Fibroblast of lung (primary cell): ENCODE results near the gene FMNL2.

Source experiments
- CTCF ChIP-seq, 2 donors: IDR thresholded peaks in 1 of 2; conservative IDR thresholded peaks in 1 of 2; 1 replicate in 1 of 2; 2 replicates in 1 of 2; pipeline ENCODE4 v1.5.1; 2011 to 2012; ENCODE audit warnings: low read length in 2 of 2, control low read depth in 1 of 2, inconsistent platforms in 1 of 2, low read depth in 1 of 2, mild to moderate bottlenecking in 1 of 2
- EZH2 ChIP-seq: IDR thresholded peaks from 2 replicates; pipeline ENCODE4 v1.5.1; 2012; ENCODE audit warnings: low read length, control low read depth, mild to moderate bottlenecking; ENCODE audit errors: missing control alignments

- TF ChIP-seq CTCF (conservative IDR thresholded peaks at IDR 0.05 in 1 of 2, IDR thresholded peaks at IDR 0.05 in 1 of 2; ENCODE audit: low read depth in 1 of 2, low read length in 2 of 2) (no peak), EZH2 (no peak)
Observed at GRCh38 chr2:152509772-152510491, 175.0 kb downstream of the FMNL2 start.
